Measurements from ENCODE around the gene FBXO2.

- TF ChIP-seq, protein P1, sequence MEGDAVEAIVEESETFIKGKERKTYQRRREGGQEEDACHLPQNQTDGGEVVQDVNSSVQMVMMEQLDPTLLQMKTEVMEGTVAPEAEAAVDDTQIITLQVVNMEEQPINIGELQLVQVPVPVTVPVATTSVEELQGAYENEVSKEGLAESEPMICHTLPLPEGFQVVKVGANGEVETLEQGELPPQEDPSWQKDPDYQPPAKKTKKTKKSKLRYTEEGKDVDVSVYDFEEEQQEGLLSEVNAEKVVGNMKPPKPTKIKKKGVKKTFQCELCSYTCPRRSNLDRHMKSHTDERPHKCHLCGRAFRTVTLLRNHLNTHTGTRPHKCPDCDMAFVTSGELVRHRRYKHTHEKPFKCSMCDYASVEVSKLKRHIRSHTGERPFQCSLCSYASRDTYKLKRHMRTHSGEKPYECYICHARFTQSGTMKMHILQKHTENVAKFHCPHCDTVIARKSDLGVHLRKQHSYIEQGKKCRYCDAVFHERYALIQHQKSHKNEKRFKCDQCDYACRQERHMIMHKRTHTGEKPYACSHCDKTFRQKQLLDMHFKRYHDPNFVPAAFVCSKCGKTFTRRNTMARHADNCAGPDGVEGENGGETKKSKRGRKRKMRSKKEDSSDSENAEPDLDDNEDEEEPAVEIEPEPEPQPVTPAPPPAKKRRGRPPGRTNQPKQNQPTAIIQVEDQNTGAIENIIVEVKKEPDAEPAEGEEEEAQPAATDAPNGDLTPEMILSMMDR (conservative IDR thresholded peaks at IDR 0.05; ENCODE audit: low read length): no peak
- TF ChIP-seq EZH2phosphoT487 (IDR thresholded peaks at IDR 0.05; ENCODE audit: borderline replicate concordance): no peak
These were observed 3.4 kb upstream of the FBXO2 start for GRCh38 chr1:11657654-11658053.
